HepG2 (cell line): ENCODE data around the gene CHRNB1.

ENCODE experiments used
- HMGXB4 ChIP-seq, 2 experiments: sonication (generic) in 1 of 2; formaldehyde crosslinking in 1 of 2; IDR thresholded peaks; 2 replicates each; pipeline versions ENCODE4 v1.4.0 to v1.6.1; 2018 to 2020; ENCODE audit warnings: missing genetic modification reagents in 2 of 2, borderline replicate concordance in 1 of 2, low read depth in 1 of 2, mild to moderate bottlenecking in 1 of 2, missing biosample characterization in 1 of 2
- MIXL1 ChIP-seq: IDR thresholded peaks from 2 replicates; pipeline ENCODE4 v1.6.1; 2016
- SMARCE1 ChIP-seq: fragments of 450-650 bp; IDR thresholded peaks from 2 replicates; pipeline ENCODE4 v1.6.1; 2017; ENCODE audit warnings: borderline replicate concordance
- ZNF766 ChIP-seq: sonication (generic); formaldehyde crosslinking; IDR thresholded peaks from 2 replicates; pipeline ENCODE4 v1.5.0; 2020; ENCODE audit warnings: missing genetic modification reagents, borderline replicate concordance

GRCh38 chr17:7466318-7466638, 21.4 kb downstream of the CHRNB1 start:
- TF ChIP-seq HMGXB4 (CRISPR knock-in tag; IDR thresholded peaks at IDR 0.05; ENCODE audit: borderline replicate concordance in 1 of 2, low read depth in 1 of 2) (no peak), SMARCE1 (no peak), MIXL1 (no peak), ZNF766 (CRISPR knock-in tag) (no peak)
